Activated B cell treated with CpG ODN at 0.5 μM for 24 hours (primary cell): ENCODE results near the gene TSHZ2. TPM values are rescaled to one million over a fixed set of nuclear protein-coding genes. Genes with fewer than 3 reads are reported as not detected.

Experiments used
- ATAC-seq: fragments of 200-7000 bp; cut with Tn5 transposase; one replicate; pipeline ENCODE4 v1.10.0; 2021; ENCODE audit warnings: low read depth, mild to moderate bottlenecking, moderate library complexity
- CTCF ChIA-PET: fragments of 350-600 bp; sonication (Branson Sonifier 250); formaldehyde crosslinking; loops from one replicate; lab custom pipeline; 2021; ENCODE audit warnings: antibody characterized with exemption; lab: Charles Lee
- POLR2A ChIA-PET: fragments of 350-600 bp; sonication (Branson Sonifier 250); formaldehyde crosslinking; loops from one replicate; lab custom pipeline; 2021; ENCODE audit warnings: antibody characterized with exemption; lab: Charles Lee
- DNase-seq: peaks from one replicate; pipeline ENCODE4 v3.0.0; 2022
- H3K27ac Mint-ChIP-seq: one replicate; pipeline ENCODE4 v1.8.0; 2020; ENCODE audit warnings: mixed read lengths
- H3K27me3 Mint-ChIP-seq: one replicate; pipeline ENCODE4 v1.8.0; 2021; ENCODE audit warnings: mixed read lengths
- H3K36me3 Mint-ChIP-seq: one replicate; pipeline ENCODE4 v1.8.0; 2021; ENCODE audit warnings: low read depth, mixed read lengths
- H3K4me1 Mint-ChIP-seq: one replicate; pipeline ENCODE4 v1.8.0; 2021; ENCODE audit warnings: mixed read lengths
- H3K4me3 Mint-ChIP-seq: one replicate; pipeline ENCODE4 v1.8.0; 2020; ENCODE audit warnings: mild to moderate bottlenecking, mixed read lengths
- H3K9me3 Mint-ChIP-seq: one replicate; pipeline ENCODE4 v1.8.0; 2020; ENCODE audit warnings: mixed read lengths
- intact Hi-C: fragments of 100-400 bp; cut with micrococcal nuclease; formaldehyde crosslinking; loops from one replicate; pipeline ENCODE4 v1.15.1; 2024
- total RNA-seq: library from RNA; stranded (reverse); gene quantifications from 2 replicates; pipeline ENCODE4 v1.2.3, GENCODE V29; 2022
- TF ChIP-seq, protein P1 (sequence below): fragments of 200-600 bp; IDR thresholded peaks from one replicate; pipeline ENCODE4 v1.8.0; 2022; ENCODE audit warnings: antibody characterized with exemption, mild to moderate bottlenecking

Gene TSHZ2
- total RNA-seq, 1 donor from 2014 or later = 1.7 TPM

- TF ChIP-seq, protein P1, sequence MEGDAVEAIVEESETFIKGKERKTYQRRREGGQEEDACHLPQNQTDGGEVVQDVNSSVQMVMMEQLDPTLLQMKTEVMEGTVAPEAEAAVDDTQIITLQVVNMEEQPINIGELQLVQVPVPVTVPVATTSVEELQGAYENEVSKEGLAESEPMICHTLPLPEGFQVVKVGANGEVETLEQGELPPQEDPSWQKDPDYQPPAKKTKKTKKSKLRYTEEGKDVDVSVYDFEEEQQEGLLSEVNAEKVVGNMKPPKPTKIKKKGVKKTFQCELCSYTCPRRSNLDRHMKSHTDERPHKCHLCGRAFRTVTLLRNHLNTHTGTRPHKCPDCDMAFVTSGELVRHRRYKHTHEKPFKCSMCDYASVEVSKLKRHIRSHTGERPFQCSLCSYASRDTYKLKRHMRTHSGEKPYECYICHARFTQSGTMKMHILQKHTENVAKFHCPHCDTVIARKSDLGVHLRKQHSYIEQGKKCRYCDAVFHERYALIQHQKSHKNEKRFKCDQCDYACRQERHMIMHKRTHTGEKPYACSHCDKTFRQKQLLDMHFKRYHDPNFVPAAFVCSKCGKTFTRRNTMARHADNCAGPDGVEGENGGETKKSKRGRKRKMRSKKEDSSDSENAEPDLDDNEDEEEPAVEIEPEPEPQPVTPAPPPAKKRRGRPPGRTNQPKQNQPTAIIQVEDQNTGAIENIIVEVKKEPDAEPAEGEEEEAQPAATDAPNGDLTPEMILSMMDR = no peak
- DNase-seq (no peak), ATAC-seq (no peak)
- ChIA-PET POLR2A (no interaction called here), CTCF (no interaction called here)
- intact Hi-C loops = no loop called here
- H3K9me3 Mint-ChIP-seq = no peaks in the 10 kb centered on the region
- H3K4me1 Mint-ChIP-seq = peaks cover 9% of the 10 kb centered on the region
- H3K27ac Mint-ChIP-seq = no peak overlapping the region
- H3K4me3 Mint-ChIP-seq = no peak overlapping the region
- no peaks in the 10 kb centered on the region for H3K27me3 Mint-ChIP-seq
- no peaks in the 10 kb centered on the region for H3K36me3 Mint-ChIP-seq
These were observed 72.1 kb downstream of the TSHZ2 start for GRCh38 chr20:53044296-53044695.

DNA sequence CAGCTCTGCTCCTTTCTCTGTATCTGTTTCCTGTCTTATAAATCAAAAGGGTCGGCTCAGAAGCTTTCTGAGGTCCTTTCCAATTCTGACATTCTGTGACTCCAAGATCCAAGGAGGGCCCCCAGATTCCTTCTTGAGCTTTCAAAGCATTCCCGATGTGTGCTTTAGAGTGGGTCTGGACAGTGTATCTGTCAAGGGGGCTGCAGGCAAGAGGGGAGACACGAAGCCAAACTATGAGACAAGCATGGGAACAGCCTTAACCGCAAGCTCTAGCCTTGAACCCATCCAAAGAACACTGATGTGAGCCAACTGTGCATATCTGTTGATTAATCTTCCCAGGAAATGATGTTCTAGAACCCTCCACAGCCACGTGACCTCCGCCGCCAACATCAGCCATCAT lies 73.8 kb downstream of the TSHZ2 start:
- no peaks in the 10 kb centered on the region for H3K36me3 Mint-ChIP-seq
- TF ChIP-seq, protein P1 = no peak
- H3K9me3 Mint-ChIP-seq = no peaks in the 10 kb centered on the region
- ChIA-PET CTCF (no interaction called here), POLR2A (no interaction called here)
- no peaks in the 10 kb centered on the region for H3K27me3 Mint-ChIP-seq
- no peak for ATAC-seq
- H3K27ac Mint-ChIP-seq = no peak overlapping the region
- intact Hi-C loops = no loop called here
- DNase-seq = no peak
- no peak overlapping the region for H3K4me3 Mint-ChIP-seq
- H3K4me1 Mint-ChIP-seq = peaks cover under 1% of the 10 kb centered on the region

DNA sequence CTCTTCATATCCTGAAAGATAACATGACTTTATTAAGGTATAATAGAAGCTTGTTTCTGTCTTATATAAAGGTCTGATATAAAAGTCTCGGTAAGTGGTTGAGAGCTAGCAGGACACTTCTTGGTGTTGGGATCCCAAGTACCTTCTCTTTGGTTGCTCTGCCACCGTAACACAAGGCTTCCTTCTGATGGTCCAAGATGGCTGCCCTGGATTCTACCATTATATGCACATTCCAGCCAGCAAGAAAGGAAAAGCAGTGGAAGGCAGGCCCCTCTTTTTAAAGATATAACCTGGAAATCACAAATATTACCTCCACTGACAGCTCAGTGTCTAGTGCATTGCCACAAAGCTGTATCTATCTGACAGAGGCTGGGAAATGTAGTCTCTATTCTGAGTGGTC lies 75.0 kb downstream of the TSHZ2 start:
- intact Hi-C loops = no loop called here
- H3K4me1 Mint-ChIP-seq = no peaks in the 10 kb centered on the region
- H3K27ac Mint-ChIP-seq = no peak overlapping the region
- ATAC-seq (no peak), DNase-seq (no peak)
- no peaks in the 10 kb centered on the region for H3K27me3 Mint-ChIP-seq
- H3K36me3 Mint-ChIP-seq = no peaks in the 10 kb centered on the region
- ChIA-PET POLR2A (no interaction called here), CTCF (no interaction called here)
- TF ChIP-seq, protein P1 = no peak
- no peak overlapping the region for H3K4me3 Mint-ChIP-seq
- no peaks in the 10 kb centered on the region for H3K9me3 Mint-ChIP-seq

GRCh38 chr20:53048387-53048786 lies 76.2 kb downstream of the TSHZ2 start:
- H3K4me3 Mint-ChIP-seq = no peak overlapping the region
- H3K27me3 Mint-ChIP-seq = no peaks in the 10 kb centered on the region
- intact Hi-C loops = no loop called here
- DNase-seq (no peak), ATAC-seq (no peak)
- H3K27ac Mint-ChIP-seq = no peak overlapping the region
- no peaks in the 10 kb centered on the region for H3K9me3 Mint-ChIP-seq
- CTCF ChIA-PET = no interaction called here
- H3K36me3 Mint-ChIP-seq = no peaks in the 10 kb centered on the region
- POLR2A ChIA-PET = no interaction called here
- TF ChIP-seq, protein P1 = no peak
- no peaks in the 10 kb centered on the region for H3K4me1 Mint-ChIP-seq

- TF ChIP-seq, protein P1 = no peak
- ATAC-seq = no peak
- ChIA-PET CTCF (no interaction called here), POLR2A (no interaction called here)
- DNase-seq = no peak
- Mint-ChIP-seq H3K4me1 (no peaks in the 10 kb centered on the region), H3K36me3 (no peaks in the 10 kb centered on the region), H3K27me3 (peaks cover under 1% of the 10 kb centered on the region), H3K9me3 (no peaks in the 10 kb centered on the region), H3K27ac (no peak overlapping the region), H3K4me3 (no peak overlapping the region)
- intact Hi-C loops = no loop called here
These were observed 78.2 kb downstream of the TSHZ2 start for GRCh38 chr20:53050338-53050737.
